ENCODE data around the gene CT45A10.
A peak's percentile ranks its signal among the peaks of the same experiment; 100 is the strongest.
"Not testable (repeated sequence)": the region's sequence is repeated elsewhere in the genome, so short reads cannot be mapped to it uniquely, and the experiment has no call there.

CT45A10 gene

GRCh38 chrX:135893294-135893817, at the start of gene CT45A10, which contains the start of gene SAGE1:
Gene CT45A10, minus strand, starts transcription at chrX:135893444. Its CDS starts 8,100 bp downstream, at chrX:135885344.
Gene SAGE1, plus strand, starts transcription at chrX:135893716. Its CDS starts 2,527 bp downstream, at chrX:135896243.
- FAIRE-seq (no peak), DNase-seq (ENCODE audit: insufficient read length, low spot score) (no peak)

GRCh38 chrX:135931644-135932487, 38.6 kb upstream of the CT45A10 start:
- peak; percentile 79 for FAIRE-seq
- peak; percentile 2 for DNase-seq (ENCODE audit: insufficient read length, low spot score)

GRCh38 chrX:135927897-135928296, 34.7 kb upstream of the CT45A10 start:
- DNase-seq (ENCODE audit: insufficient read length, low spot score) (no peak), FAIRE-seq (no peak)

GRCh38 chrX:135923353-135923752, 30.1 kb upstream of the CT45A10 start:
- FAIRE-seq, result no peak
- DNase-seq (ENCODE audit: insufficient read length, low spot score), result no peak

GRCh38 chrX:135920516-135920915, 27.3 kb upstream of the CT45A10 start:
- not testable (repeated sequence) for FAIRE-seq; DNase-seq (ENCODE audit: insufficient read length, low spot score)

GRCh38 chrX:135914404-135914803, 21.2 kb upstream of the CT45A10 start:
- DNase-seq (ENCODE audit: insufficient read length, low spot score) (no peak), FAIRE-seq (peak; percentile 40)

GRCh38 chrX:135910251-135910650, 17.0 kb upstream of the CT45A10 start:
- DNase-seq (ENCODE audit: insufficient read length, low spot score) (no peak), FAIRE-seq (no peak)

- DNase-seq (ENCODE audit: insufficient read length, low spot score) (no peak), FAIRE-seq (no peak)
Observed at GRCh38 chrX:135892781-135893180, 463 bp downstream of the CT45A10 start.

GRCh38 chrX:135890087-135890585, 3.1 kb downstream of the CT45A10 start:
- DNase-seq (ENCODE audit: insufficient read length, low spot score) (no peak), FAIRE-seq (no peak)

GRCh38 chrX:135888976-135889375, 4.3 kb downstream of the CT45A10 start:
- FAIRE-seq, result peak; percentile 73
- DNase-seq (ENCODE audit: insufficient read length, low spot score), result not testable (repeated sequence)

GRCh38 chrX:135888230-135888629, 5.0 kb downstream of the CT45A10 start:
- DNase-seq (ENCODE audit: insufficient read length, low spot score); FAIRE-seq: not testable (repeated sequence)

- not testable (repeated sequence) for DNase-seq (ENCODE audit: insufficient read length, low spot score); FAIRE-seq
Observed at GRCh38 chrX:135882741-135883140, 10.5 kb downstream of the CT45A10 start.

- FAIRE-seq, result not testable (repeated sequence)
Observed at GRCh38 chrX:135871712-135872111, 21.5 kb downstream of the CT45A10 start, which contains the start of gene CT45A9. Gene CT45A9, minus strand, starts transcription at chrX:135871812. Its CDS starts 3,751 bp downstream, at chrX:135868061.

GRCh38 chrX:135854438-135854837, 38.8 kb downstream of the CT45A10 start, which contains the start of gene CT45A8:
Gene CT45A8, minus strand, starts transcription at chrX:135854538. Its CDS starts 3,755 bp downstream, at chrX:135850783.
- DNase-seq (ENCODE audit: insufficient read length, low spot score); FAIRE-seq: not testable (repeated sequence)

More at GRCh38 chrX:135871712-135872111, 21.5 kb downstream of the CT45A10 start, which contains the start of gene CT45A9:
- DNase-seq (ENCODE audit: insufficient read length, low spot score), result not testable (repeated sequence)

- not testable (repeated sequence) for DNase-seq (ENCODE audit: insufficient read length, low spot score); FAIRE-seq
Observed at GRCh38 chrX:135837180-135837579, 56.1 kb downstream of the CT45A10 start, which contains the start of gene CT45A7. Gene CT45A7, minus strand, starts transcription at chrX:135837280. Its CDS starts 3,747 bp downstream, at chrX:135833533.

All from GM19239 (cell line).